GM23338 (cell line): ENCODE measurements around the gene TMEM187. TPM values are rescaled to one million over a fixed set of nuclear protein-coding genes. Genes with fewer than 3 reads are reported as not detected.

ENCODE experiments used
- ATAC-seq: fragments of 200-7000 bp; cut with Tn5 transposase; 3 replicates; pipeline ENCODE4 v1.9.1; 2020
- DNase-seq: peaks from one replicate; pipeline ENCODE4 v3.0.0-alpha.2; 2015; ENCODE audit warnings: low spot score
- H2AFZ ChIP-seq: fragments of 200-600 bp; sonication (generic); 2 replicates; pipeline ENCODE4 v1.8.0; 2016; ENCODE audit warnings: antibody characterized with exemption, mild to moderate bottlenecking, moderate library complexity
- H3F3A ChIP-seq: fragments of 200-600 bp; sonication (generic); replicated peaks from 2 replicates; pipeline ENCODE4 v1.8.0; 2017; ENCODE audit warnings: antibody characterized with exemption, mixed run types, low read depth
- H3K27ac ChIP-seq: fragments of 200-600 bp; sonication (generic); 2 replicates; pipeline ENCODE4 v1.6.1; 2016; ENCODE audit warnings: low read depth
- H3K27me3 ChIP-seq: fragments of 200-600 bp; sonication (generic); 2 replicates; pipeline ENCODE4 v1.8.0; 2016; ENCODE audit warnings: mild to moderate bottlenecking, mixed run types, moderate library complexity; ENCODE audit not compliant: insufficient read depth
- H3K36me3 ChIP-seq: fragments of 200-600 bp; sonication (generic); 2 replicates; pipeline ENCODE4 v1.8.0; 2016; ENCODE audit warnings: mild to moderate bottlenecking; ENCODE audit not compliant: insufficient read depth
- H3K4me1 ChIP-seq: fragments of 200-600 bp; sonication (generic); 2 replicates; pipeline ENCODE4 v1.8.0; 2016; ENCODE audit warnings: mild to moderate bottlenecking, moderate library complexity; ENCODE audit not compliant: insufficient read depth
- H3K4me2 ChIP-seq: fragments of 200-600 bp; sonication (generic); 2 replicates; pipeline ENCODE4 v1.7.1; 2017; ENCODE audit warnings: mixed run types
- H3K4me3 ChIP-seq: fragments of 200-600 bp; sonication (generic); 2 replicates; pipeline ENCODE4 v1.6.1; 2016; ENCODE audit warnings: mixed run types
- H3K79me2 ChIP-seq: fragments of 200-600 bp; sonication (generic); replicated peaks from 2 replicates; pipeline ENCODE4 v1.8.0; 2017; ENCODE audit warnings: mild to moderate bottlenecking; ENCODE audit not compliant: insufficient read depth
- H3K9me2 ChIP-seq: fragments of 200-600 bp; sonication (generic); 2 replicates; pipeline ENCODE4 v1.8.0; 2017; ENCODE audit not compliant: insufficient read depth
- H4K20me1 ChIP-seq: fragments of 200-600 bp; sonication (generic); replicated peaks from 2 replicates; pipeline ENCODE4 v1.8.0; 2017; ENCODE audit warnings: mild to moderate bottlenecking; ENCODE audit not compliant: insufficient read depth
- H3K27ac Mint-ChIP-seq: 2 replicates; pipeline ENCODE4 v1.8.0; 2020; ENCODE audit warnings: inconsistent platforms, mild to moderate bottlenecking, moderate library complexity, mixed read lengths
- H3K27me3 Mint-ChIP-seq: 3 replicates; pipeline ENCODE4 v1.8.0; 2022; ENCODE audit warnings: low read depth, mild to moderate bottlenecking, moderate library complexity, mixed read lengths, inconsistent platforms; ENCODE audit not compliant: insufficient read depth, poor library complexity
- H3K36me3 Mint-ChIP-seq: 3 replicates; pipeline ENCODE4 v1.8.0; 2021; ENCODE audit warnings: low read depth, mild to moderate bottlenecking, inconsistent platforms, moderate library complexity, mixed read lengths
- H3K4me1 Mint-ChIP-seq: 3 replicates; pipeline ENCODE4 v1.8.0; 2020; ENCODE audit warnings: mild to moderate bottlenecking, inconsistent platforms, mixed read lengths
- H3K4me3 Mint-ChIP-seq: 3 replicates; pipeline ENCODE4 v1.8.0; 2021; ENCODE audit warnings: moderate library complexity, mild to moderate bottlenecking, inconsistent platforms, mixed read lengths
- H3K9me3 Mint-ChIP-seq: 3 replicates; pipeline ENCODE4 v1.8.0; 2020; ENCODE audit warnings: moderate library complexity, mild to moderate bottlenecking, inconsistent platforms, mixed read lengths
- CREB1 ChIP-seq: fragments of 250-450 bp; sonication (Bioruptor Pico); IDR thresholded peaks from 2 replicates; pipeline ENCODE4 v1.5.0; 2020; ENCODE audit warnings: low read depth, mild to moderate bottlenecking, moderate library complexity
- CTCF ChIP-seq, 2 experiments: fragments of 200-600 bp in 1 of 2; sonication (generic) in 1 of 2; conservative IDR thresholded peaks; 2 replicates each; pipeline versions ENCODE4 v1.5.1 to v1.6.1; 2016 to 2017; ENCODE audit warnings: antibody characterized with exemption in 2 of 2, low read depth in 2 of 2, mild to moderate bottlenecking in 2 of 2, moderate library complexity in 1 of 2
- ETS1 ChIP-seq: IDR thresholded peaks from 2 replicates; pipeline ENCODE4 v1.6.1; 2016; ENCODE audit warnings: antibody characterized with exemption
- EZH2 ChIP-seq: fragments of 200-600 bp; sonication (generic); IDR thresholded peaks from one replicate; pipeline ENCODE4 v1.8.0; 2017; ENCODE audit warnings: antibody characterized with exemption, mild to moderate bottlenecking, low read depth; ENCODE audit not compliant: unreplicated experiment
- EZH2phosphoT487 ChIP-seq: fragments of 200-600 bp; sonication (generic); IDR thresholded peaks from one replicate; pipeline ENCODE4 v1.8.1; 2018; ENCODE audit warnings: antibody characterized with exemption; ENCODE audit not compliant: unreplicated experiment
- JUNB ChIP-seq: IDR thresholded peaks from one replicate; pipeline ENCODE4 v1.6.1; 2016; ENCODE audit warnings: antibody characterized with exemption; ENCODE audit not compliant: unreplicated experiment
- NANOG ChIP-seq: IDR thresholded peaks from 2 replicates; pipeline ENCODE4 v1.6.1; 2016; ENCODE audit warnings: antibody characterized with exemption, borderline replicate concordance
- POLR2AphosphoS5 ChIP-seq: IDR thresholded peaks from 2 replicates; pipeline ENCODE4 v1.6.1; 2016; ENCODE audit warnings: antibody characterized with exemption, low read depth
- REST ChIP-seq: IDR thresholded peaks from one replicate; pipeline ENCODE4 v1.6.1; 2018; ENCODE audit warnings: antibody characterized with exemption; ENCODE audit not compliant: unreplicated experiment
- STAT1 ChIP-seq: IDR thresholded peaks from one replicate; pipeline ENCODE4 v1.6.1; 2016; ENCODE audit warnings: antibody characterized with exemption; ENCODE audit not compliant: unreplicated experiment
- ZNF114 ChIP-seq: fragments of 250-450 bp; sonication (Bioruptor Pico); IDR thresholded peaks from 2 replicates; pipeline ENCODE4 v1.5.0; 2020; ENCODE audit warnings: mild to moderate bottlenecking, moderate library complexity
- ZNF331 ChIP-seq: fragments of 250-450 bp; sonication (Bioruptor Pico); IDR thresholded peaks from 2 replicates; pipeline ENCODE4 v1.5.0; 2020; ENCODE audit warnings: low read depth, mild to moderate bottlenecking, moderate library complexity
- ZNF462 ChIP-seq: fragments of 250-450 bp; sonication (Bioruptor Pico); IDR thresholded peaks from 2 replicates; pipeline ENCODE4 v1.5.0; 2020; ENCODE audit warnings: mild to moderate bottlenecking, moderate library complexity
- polyA plus RNA-seq: library from polyadenylated mRNA; unstranded; fragments of >200 nt; fragmentation: Nextera tagmentation; extraction: Ambion mirVana; gene quantifications from 2 replicates; pipeline ENCODE4 v1.2.1, GENCODE V29; 2016
- total RNA-seq: library from RNA; depleted of rRNA; stranded (reverse); fragments of >200 nt; shearing (Covaris generic); gene quantifications from 2 replicates; pipeline ENCODE4 v1.2.3, GENCODE V29; 2014

TMEM187 gene
- total and polyA plus RNA-seq, 2 experiments from 2014 or later = 2.5 to 4.4 TPM

GRCh38 chrX:153974726-153975286 is 2.3 kb downstream of the TMEM187 start:
- ATAC-seq (no peak), DNase-seq (no peak)
- Histone ChIP-seq H3K4me1 (no peaks in the 10 kb centered on the region), H4K20me1 (no peaks in the 10 kb centered on the region), H3K27ac (no peak overlapping the region), H3K79me2 (peaks cover 7% of the 10 kb centered on the region), H3K4me3 (no peak overlapping the region), H3K36me3 (no peaks in the 10 kb centered on the region), H2AFZ (no peak overlapping the region), H3K27me3 (no peaks in the 10 kb centered on the region), H3K9me2 (no peaks in the 10 kb centered on the region), H3K4me2 (no peak overlapping the region), H3F3A (0 out of 2 replicates have a peak, but pooled peaks cover 4% of the 10 kb centered on the region)
- Mint-ChIP-seq H3K4me1 (peaks cover 14% of the 10 kb centered on the region; the same call in 2 of the 3 replicates), H3K27me3 (peaks cover 2% of the 10 kb centered on the region), H3K27ac (no peak overlapping the region), H3K9me3 (no peaks in the 10 kb centered on the region; the same call in 2 of the 3 replicates), H3K36me3 (no peaks in the 10 kb centered on the region; the same call in 2 of the 3 replicates), H3K4me3 (no peak overlapping the region; the same call in 2 of the 3 replicates)
- TF ChIP-seq ZNF331 (CRISPR knock-in tag) = no peak
- no peak for TF ChIP-seq EZH2
- TF ChIP-seq ETS1 = no peak
- TF ChIP-seq CREB1 (CRISPR knock-in tag) = no peak
- TF ChIP-seq NANOG = no peak
- TF ChIP-seq EZH2phosphoT487 = no peak
- no peak for TF ChIP-seq ZNF462
- TF ChIP-seq STAT1 = no peak
- no peak for TF ChIP-seq CTCF (conservative IDR thresholded peaks at IDR 0.05; ENCODE audit: low read depth in 2 of 2)
- TF ChIP-seq ZNF114 = no peak
- no peak for TF ChIP-seq JUNB
- no peak for TF ChIP-seq REST
- no peak for TF ChIP-seq POLR2AphosphoS5
